Forelimb muscle (tissue), 1 donor: ENCODE measurements around the gene ACAP1. TPM values are rescaled to one million over a fixed set of nuclear protein-coding genes. Genes with fewer than 3 reads are reported as not detected.
"Not testable (repeated sequence)": the region's sequence is repeated elsewhere in the genome, so short reads cannot be mapped to it uniquely, and the experiment has no call there.

Experiments used
- DNase-seq: peaks from one replicate; pipeline ENCODE4 v3.0.0-alpha.2; 2013; ENCODE audit warnings: low read depth
- polyA plus RNA-seq: library from polyadenylated mRNA; unstranded; fragments of 120-200 nt; gene quantifications from one replicate; pipeline ENCODE4 v1.2.1, GENCODE V29; 2013; ENCODE audit not compliant: insufficient read length

Gene ACAP1
- polyA plus RNA-seq, 1 donor, result 11.3 TPM

GRCh38 chr17:7354262-7354843 lies 18.0 kb downstream of the ACAP1 start:
- no peak for DNase-seq

- DNase-seq, result no peak
Observed at GRCh38 chr17:7355053-7355452, 18.7 kb downstream of the ACAP1 start, which contains the start of gene TMEM95. Gene TMEM95, plus strand, starts transcription at chr17:7355156. Its CDS starts 49 bp downstream, at chr17:7355205.

GRCh38 chr17:7355573-7355972 lies 19.2 kb downstream of the ACAP1 start:
- no peak for DNase-seq

- no peak for DNase-seq
Observed at GRCh38 chr17:7356072-7356549, 19.8 kb downstream of the ACAP1 start.

- DNase-seq, result no peak
Observed at GRCh38 chr17:7356756-7357155, 20.4 kb downstream of the ACAP1 start.

- no peak for DNase-seq
Observed at GRCh38 chr17:7357381-7357780, 21.1 kb downstream of the ACAP1 start.

GRCh38 chr17:7361906-7362305 lies 25.6 kb downstream of the ACAP1 start:
- no peak for DNase-seq

- DNase-seq, result no peak
Observed at GRCh38 chr17:7363311-7363710, 27.0 kb downstream of the ACAP1 start.

GRCh38 chr17:7365963-7366362 lies 29.6 kb downstream of the ACAP1 start:
- not testable (repeated sequence) for DNase-seq

GRCh38 chr17:7367083-7367482 lies 30.8 kb downstream of the ACAP1 start:
- DNase-seq, result no peak

GRCh38 chr17:7367918-7368598 lies 31.7 kb downstream of the ACAP1 start:
- DNase-seq, result no peak

- not testable (repeated sequence) for DNase-seq
Observed at GRCh38 chr17:7368599-7368994, 32.3 kb downstream of the ACAP1 start.

GRCh38 chr17:7369825-7370224 lies 33.5 kb downstream of the ACAP1 start:
- no peak for DNase-seq

- no peak for DNase-seq
Observed at GRCh38 chr17:7370853-7371252, 34.5 kb downstream of the ACAP1 start.

GRCh38 chr17:7374353-7374752 lies 38.0 kb downstream of the ACAP1 start:
- no peak for DNase-seq

GRCh38 chr17:7379134-7379533 lies 42.8 kb downstream of the ACAP1 start:
- DNase-seq, result no peak

GRCh38 chr17:7380321-7380720 lies 44.0 kb downstream of the ACAP1 start:
- no peak for DNase-seq

- no peak for DNase-seq
Observed at GRCh38 chr17:7380855-7381683, 44.7 kb downstream of the ACAP1 start, which contains the start of gene TNK1. Gene TNK1, plus strand, starts transcription at chr17:7381089. Its CDS starts 1,838 bp downstream, at chr17:7382927.

GRCh38 chr17:7382901-7383300 lies 46.6 kb downstream of the ACAP1 start:
- no peak for DNase-seq

GRCh38 chr17:7383371-7383741 lies 47.0 kb downstream of the ACAP1 start:
- DNase-seq, result no peak

- no peak for DNase-seq
Observed at GRCh38 chr17:7383742-7384488, 47.6 kb downstream of the ACAP1 start.
